Activated CD8-positive, alpha-beta memory T cell treated with anti-CD3 and anti-CD28 coated beads for 4 hours (primary cell): ENCODE data around the gene BMAL1.
A peak's percentile ranks its signal among the peaks of the same experiment; 100 is the strongest.

ENCODE experiments used
- DNase-seq, 2 donors: peaks; one replicate each; pipeline ENCODE4 v3.0.0-alpha.2; 2020; ENCODE audit warnings: low read depth in 2 of 2

The BMAL1 gene

DNA sequence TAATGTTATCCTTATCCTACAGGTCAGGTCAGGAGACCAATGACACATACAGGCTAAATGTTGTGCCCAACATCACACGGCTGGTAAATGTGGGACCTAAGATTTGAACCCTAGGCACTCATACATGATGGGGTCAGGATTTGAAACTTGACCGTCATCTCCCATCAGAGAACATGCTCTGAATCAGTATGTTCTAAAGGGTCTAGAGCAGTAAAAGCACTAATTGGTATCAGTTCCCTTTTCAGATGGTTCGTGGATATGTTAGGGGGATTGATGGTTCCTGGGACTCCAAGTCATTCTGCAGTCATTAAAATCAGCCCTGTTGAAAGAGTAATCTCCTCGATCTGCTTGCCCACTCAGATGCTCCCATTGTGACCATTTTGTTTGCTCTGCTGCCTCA lies 65.5 kb downstream of the BMAL1 start:
- no peak for DNase-seq

DNA sequence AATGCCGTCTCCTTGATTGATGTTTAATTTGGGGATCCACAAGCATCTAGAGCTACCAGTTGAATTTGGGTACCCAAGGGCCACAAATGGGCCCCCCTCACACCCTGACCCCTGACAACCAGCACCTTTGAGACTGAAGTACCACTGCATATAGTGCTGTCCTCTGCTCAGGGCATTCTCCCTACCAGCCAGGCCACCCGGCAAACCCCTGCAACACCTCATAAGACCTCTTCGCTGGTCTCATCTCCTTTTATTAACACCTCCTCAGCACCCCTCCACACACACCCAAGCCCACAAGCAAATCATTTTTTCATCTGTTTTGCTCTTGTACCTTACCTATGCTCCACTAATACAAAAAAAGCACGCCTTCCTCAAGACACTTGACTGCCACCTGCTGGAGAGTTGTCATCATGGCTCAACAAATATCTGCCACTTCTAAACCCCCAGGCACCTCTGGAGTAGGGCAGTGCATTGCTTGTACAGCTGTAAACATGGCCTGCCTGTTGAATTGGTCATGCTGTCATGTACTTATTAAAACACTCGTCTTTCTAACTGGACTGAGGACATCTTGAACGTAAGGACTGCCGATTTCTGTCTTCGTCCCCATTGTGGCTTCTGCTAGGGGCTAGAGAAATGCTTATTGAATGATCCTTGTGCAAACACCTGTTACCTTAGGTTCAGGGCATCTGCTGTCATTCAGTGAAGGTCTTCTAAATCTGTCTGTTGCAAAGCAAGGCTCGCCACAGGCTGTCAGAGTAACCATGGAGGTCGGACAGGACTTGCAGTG lies 66.5 kb downstream of the BMAL1 start:
- peak; percentile 35 to 41 for DNase-seq

DNA sequence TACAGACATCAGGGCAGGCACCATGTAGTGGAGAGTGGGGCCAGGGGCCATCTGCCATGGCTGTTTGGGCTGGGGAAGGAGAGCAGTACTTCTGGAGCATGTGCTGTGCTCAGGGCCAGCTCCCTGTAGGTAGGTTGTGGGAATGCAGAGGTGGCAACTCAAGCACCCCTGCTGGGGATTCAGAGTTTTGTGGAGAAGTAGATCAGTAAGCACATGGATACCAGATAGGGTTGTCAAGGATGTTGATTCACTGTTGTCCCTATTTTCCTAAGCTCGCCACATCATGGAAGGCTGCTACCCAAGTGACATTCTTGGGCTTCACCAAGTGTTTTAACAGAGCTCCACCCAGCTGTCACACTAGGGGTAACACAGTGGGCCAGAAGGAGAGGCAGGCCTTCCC lies 67.2 kb downstream of the BMAL1 start:
- DNase-seq = no peak

DNA sequence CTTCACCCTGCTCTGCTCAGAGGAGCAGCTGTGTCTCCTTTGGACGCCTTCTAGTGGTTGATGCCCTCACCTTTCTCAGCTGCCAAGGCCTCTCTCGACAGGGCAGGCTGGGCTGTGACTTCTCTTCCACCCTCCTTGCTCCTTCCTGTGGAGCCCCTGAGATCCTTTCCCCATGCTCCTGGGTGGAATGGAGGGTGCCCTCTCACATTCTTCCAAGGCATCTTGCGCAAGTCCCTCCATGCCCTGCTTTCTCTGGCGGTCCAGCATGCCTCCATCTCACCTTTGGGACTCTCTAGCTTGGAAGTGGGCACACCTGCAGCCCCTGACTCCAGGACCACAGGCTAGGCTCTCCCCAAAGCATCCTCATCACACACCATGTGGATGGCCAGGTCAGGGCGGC lies 68.9 kb downstream of the BMAL1 start:
- no peak for DNase-seq

DNA sequence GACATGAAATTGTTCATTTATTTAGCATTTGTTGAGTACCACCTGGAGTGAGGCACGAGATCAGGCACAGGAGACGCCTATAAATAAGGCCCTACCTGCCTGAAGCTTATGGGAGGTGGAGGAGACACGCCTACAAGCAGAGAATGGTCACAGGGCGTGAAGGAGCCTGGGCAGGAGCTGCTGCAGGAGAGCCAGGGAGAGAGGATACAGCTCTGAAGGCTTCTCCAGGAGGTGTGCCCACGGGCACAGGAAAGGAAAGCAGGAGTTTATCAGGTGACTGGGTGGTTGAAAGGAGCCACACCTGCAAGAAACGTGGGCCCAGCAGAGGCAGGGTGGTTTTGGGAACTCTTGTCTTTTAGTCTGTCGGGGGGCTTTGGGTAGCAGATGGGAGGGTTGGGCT lies 70.3 kb downstream of the BMAL1 start:
- no peak for DNase-seq

DNA sequence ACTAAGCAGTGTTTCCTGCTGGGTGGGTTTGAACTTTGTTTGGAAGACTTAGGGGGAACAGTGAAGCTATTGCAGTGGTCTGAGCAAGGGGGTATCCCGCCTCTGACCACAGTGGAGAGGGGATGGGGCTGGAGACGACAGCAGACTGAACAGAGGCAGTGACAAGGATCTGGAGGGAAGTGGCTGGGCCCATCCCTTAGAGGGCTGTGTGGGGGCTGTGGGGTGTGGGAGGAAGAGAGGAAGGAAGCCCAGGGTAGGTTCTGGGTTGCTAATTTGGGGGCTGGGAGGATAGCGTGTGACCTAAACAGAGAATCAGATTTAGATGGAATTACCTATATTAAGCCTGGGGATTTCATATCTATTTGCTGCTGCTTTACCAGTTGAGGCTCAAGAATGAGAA lies 70.7 kb downstream of the BMAL1 start:
- no peak for DNase-seq

DNA sequence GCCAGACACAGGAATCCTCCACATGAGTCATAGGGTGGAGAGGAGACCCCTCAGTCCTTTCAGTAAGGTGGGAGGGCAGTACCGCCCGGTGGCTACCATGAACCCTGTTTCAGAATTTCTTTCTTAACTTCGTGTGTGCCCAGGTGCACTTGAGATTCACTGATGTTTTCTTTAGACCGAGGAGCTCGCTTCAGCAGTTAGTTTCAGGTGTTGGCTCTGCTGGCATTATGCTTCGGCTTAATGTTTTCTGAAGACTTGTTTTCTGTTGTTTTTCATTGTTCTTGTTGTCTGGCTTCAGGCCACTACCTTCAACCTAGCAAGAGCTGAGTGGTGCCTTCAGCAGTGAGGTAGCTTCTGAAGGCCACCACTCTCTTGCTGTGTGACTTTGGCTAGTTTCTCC lies 71.5 kb downstream of the BMAL1 start:
- no peak for DNase-seq

DNA sequence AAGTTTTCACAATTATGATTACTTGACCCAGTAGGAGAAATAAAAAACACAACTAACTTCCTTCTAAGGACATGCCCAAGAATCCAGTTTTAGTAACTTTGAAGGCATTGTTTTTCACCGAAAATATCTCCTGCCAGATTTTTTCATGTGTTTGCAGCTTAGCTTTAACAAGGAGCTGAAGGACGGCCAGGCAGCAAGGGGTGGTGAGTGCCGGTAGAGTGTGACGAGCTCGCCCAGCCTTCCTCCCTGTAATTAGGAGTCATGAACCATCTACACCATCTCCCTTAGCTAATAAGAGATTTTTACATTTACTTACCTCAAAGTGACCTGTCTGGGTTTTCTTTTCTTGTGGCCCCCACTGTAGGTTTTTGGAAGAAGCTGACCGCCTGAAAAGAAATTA lies 72.0 kb downstream of the BMAL1 start:
- DNase-seq = no peak

DNA sequence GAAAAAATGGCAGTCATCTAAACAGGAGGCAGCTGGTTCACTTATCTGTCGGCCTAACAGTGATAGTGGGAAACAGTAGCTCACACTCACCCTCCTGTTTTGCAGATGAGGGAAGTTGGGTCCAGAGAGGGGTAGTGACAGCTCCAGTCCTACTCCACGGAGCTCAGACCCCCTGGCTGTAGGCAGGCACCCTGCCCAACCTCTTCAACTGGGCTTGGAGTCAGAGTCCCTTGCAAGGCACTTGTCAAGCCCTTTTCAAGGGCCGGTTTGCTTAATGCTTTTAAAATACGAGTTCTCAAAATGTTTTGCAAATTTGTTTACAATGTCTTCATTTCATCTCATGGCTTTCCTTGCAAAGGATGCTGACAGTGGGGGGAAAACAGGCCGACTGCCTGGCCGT lies 75.1 kb downstream of the BMAL1 start:
- no peak for DNase-seq

DNA sequence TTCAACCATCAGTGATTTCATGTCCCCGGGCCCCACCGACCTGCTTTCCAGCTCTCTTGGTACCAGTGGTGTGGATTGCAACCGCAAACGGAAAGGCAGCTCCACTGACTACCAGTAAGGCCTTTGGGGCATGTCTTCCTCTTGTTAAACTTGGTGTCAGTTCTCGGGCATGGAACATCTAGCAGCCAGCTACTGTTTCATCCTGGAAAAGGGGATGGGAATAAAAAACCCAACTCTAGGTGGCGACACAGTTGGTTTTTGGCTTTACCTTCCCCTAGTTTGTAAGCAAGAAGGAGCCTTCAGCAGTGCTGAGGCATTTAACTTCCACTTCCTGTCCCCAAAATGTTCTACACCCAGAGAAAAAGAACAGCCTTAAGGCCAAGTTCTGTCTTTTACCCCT lies 76.7 kb downstream of the BMAL1 start:
- no peak for DNase-seq

DNA sequence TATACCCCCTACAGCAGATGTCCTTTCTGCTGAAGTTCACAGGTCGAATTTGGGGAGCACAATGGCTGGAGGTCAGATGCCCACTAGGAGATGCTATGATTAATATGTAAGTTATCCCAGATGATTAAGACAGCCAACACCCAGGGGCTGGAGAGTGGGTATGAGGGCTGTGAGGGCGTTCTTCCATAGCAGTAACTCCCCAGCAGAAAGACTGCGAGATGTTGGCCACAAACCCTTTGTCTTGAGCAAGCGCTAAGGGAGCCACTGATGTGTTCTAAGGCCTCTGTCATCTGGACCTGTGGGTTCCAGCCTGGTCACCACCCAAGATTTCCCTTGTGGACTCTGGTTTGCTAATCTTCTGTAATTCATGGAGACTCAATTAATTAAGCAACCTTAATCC lies 77.6 kb downstream of the BMAL1 start:
- no peak for DNase-seq

DNA sequence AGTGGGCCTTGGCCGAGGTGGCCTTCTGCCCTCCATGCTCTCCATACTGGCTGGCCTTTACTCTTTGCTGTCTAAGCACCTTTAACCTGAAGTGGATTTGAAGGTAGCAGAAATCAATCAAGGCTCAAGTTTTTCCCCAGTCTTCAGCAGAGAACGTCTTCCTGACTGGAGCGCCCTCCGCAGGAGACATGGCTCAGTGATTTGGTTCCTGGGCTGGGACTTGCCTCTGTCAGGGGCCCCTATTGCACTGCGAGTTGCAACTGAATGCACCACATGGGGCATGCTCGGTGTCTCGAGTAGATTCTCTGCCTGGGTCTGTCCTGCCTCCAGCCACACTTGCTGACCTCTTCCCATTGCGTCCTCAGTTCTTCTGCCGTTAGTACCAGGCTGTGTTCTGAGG lies 79.6 kb downstream of the BMAL1 start:
- DNase-seq = no peak

DNA sequence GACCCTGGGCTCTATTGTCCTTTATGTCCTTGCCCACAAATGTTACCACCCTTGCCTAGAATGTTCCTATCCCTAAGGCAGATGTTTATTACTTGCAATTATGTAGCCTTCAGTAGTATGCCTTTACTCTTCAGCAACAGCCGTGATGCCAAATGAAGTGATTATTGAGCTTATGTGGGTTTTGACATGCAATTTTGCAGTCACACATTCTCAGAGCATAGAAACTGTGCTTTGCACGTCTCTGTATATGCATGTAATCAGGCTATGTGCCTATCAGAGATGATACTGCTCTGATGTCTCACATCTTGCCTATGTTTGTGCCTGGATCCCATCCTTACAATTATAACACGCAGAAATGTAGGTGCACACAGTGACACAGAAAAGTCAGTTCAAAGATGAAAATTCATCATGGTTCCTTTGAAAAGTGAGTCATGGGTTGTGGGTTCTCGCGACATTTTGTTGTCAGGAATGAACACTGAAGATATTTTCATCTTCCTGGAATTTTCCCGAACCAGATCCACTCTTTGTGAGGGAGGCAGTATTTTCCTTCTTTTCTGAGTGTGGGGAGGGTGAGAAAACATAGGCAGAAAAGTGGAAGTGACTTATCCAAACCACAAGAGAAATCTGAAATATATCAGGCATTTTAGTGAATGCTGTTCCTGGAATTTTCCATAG lies 81.1 kb downstream of the BMAL1 start:
- DNase-seq = no peak

DNA sequence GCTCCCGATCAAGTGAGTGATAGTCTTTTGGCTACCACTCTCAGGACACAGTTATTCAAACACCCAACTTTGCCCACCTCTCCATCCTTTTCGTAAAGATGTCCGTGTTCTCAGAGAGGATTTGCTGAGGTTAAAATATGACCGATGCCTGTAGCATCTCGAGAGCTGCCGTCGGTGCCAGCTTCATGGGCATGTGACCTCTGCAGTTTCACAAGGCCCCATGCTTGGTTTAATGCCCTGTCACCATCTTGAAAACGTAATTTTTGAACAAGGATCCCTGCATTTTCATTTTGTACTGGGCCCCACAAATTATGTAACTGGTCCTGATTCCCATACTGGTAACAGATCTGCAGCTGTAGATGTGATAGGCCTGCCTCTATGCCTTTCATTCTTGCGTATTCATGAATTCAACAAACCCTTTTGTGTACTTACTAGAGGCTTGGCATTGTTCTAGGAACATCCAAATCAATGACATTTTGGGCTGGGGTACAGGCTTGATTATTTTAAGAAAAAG lies 85.1 kb downstream of the BMAL1 start:
- DNase-seq = no peak

DNA sequence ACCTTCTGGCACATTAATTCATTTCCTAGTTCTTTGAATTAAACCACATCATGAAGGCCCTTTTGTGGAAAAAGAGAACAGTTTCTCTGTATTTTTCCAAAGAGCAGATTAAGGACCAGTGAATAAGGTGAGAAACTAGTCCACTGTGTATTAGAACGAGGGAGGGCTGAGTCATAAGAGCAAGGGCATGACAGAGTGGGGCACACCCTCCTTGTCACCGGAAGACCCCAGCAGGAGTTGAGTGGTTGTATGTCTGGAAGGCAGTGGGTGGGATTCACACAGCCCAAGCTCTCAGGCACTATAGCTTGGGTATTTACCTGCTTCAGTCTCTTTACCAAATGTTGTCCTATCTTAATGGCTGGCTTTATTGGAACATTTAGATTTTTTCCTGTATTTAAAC lies 86.8 kb downstream of the BMAL1 start:
- no peak for DNase-seq

DNA sequence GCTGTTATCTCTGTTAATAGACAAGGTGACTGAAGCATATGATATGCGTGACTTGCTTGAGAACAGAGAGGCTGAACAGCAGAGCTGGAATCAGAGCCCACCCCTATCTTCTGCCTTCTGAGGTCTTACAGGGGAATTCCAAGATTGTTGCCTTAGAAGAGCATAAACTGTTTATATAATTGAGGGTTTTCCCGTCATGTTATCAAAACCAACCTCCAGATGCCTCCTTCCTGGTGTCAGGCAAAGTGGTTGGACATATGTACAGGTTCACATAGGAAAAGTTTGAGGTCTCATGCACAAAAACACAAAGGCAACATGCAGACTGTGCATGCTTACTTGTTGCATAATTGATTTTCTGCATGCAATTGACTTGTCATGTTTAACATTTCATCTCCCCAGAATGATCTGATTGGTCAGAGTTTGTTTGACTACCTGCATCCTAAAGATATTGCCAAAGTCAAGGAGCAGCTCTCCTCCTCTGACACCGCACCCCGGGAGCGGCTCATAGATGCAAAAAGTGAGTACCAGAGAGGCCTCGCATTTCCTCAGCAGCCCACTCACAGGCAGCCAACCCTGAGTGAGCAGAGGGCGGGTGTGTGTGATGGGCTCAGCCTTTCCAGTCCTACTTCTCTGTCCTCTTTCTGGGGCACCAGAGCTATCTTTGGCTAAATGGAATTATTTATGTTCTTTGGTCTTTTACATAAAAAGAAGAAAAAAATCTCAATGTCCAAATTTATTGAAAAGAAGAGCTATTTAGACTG lies 88.9 kb downstream of the BMAL1 start:
- no peak for DNase-seq

DNA sequence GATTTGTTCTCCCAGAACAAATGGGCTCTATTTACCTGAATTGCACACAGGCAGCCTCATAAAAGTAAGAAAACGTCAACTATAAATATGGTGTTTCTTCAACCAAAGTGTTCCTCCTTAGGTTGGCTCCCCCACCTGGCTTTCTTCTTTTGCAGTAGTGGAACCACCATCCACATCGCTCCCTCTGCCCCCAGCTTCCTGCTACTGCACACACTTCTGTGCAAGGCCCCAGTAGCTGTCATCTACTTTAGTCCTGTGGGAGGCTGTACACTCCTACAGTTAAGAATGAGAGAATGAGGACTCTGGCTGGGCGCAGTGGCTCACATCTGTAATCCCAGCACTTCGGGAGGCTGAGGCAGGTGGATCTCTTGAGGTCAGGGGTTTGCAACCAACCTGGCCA lies 89.5 kb downstream of the BMAL1 start:
- no peak for DNase-seq

DNA sequence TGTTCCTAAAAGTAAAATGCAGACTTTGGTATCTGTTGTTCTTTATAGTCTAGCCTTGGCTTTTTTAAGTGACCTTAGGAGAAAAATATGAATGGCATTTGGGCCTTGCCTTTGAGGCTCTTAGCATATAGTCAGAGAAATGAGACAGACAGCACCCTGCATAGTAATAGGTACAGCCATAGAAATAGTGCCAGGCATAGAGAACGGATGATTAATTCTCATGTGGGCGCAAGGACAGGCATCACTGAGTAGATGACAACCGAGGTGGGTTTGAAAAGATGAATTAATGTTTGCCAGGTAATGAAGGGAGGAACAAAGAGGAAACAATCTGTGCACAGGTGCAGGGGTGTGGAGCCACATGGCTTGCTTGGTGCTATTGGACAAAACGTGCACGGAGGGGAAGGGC lies 90.5 kb downstream of the BMAL1 start:
- no peak for DNase-seq

DNA sequence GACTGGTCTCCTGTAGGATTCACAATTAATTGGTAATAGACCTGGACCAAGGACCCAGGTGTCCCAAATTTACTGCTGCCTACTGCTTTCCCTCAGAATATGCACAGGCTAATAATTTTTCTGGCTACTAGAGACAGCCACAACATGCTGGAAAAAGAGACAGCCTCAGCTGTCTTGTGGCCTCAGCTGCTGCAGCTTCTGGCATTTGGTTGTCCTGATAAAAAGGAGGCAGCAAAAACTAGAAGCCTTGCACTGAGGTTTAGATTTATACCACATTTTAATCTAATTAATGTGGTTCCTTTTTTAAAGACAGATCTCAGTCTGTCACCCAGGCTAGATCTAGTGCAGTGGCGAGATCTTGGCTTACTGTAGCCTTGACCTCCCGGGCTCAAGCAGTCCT lies 95.6 kb downstream of the BMAL1 start:
- DNase-seq = no peak

DNA sequence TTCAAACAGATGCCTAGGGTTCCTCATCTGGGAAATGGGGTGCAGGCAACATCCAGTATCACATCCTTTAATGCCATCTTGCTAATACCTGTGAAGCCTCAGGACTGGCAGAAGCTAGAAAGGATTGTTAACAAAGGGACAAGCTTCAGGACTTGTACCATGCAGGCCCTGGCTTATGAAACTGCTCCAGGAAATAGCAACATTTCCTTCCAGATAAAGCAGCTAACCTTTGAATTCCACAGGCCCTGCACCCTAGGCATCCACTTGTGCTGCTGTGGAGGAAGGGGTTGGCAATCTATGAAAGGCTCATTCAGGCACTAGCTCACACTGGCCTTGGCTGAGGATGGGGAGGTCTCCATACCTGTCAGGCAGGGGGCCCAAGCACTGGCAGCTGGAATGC lies 98.2 kb downstream of the BMAL1 start:
- DNase-seq = no peak

DNA sequence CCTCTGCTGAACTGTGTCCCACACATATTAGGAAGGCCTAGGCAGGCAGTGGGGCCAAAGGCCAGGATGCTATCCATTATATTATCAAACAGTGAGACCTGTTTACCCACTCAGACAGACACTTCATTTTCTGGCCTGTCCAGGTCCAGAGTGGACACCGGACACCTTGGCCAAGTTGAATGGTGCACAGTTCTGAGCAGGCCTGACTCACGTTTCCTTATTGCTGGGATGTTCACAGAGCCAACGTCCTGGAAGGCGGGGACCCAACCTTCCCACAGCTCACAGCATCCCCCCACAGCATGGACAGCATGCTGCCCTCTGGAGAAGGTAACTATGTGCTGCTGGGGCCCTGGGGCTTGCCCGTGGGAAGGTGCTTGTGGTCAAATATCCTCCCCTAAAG lies 98.8 kb downstream of the BMAL1 start:
- no peak for DNase-seq

DNA sequence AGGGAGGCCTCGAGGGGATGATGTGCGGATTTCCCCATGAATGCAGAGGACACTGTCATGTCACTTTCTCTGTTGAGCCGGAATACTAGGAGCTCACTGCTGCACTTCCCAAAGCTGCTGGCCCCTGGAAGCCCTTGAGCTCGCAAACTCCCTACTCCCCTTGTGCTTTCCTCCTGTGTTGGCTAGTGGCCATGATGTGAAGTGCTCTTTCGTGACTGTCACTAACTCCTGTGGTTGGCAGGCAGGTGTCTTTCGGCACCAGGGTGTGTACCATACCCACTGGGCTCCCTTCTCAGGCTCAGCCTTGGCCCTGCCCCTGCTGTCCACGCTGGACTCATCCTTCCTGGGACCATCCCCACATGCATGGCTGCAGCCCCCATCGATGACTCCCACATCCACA lies 99.2 kb downstream of the BMAL1 start:
- DNase-seq = no peak

DNA sequence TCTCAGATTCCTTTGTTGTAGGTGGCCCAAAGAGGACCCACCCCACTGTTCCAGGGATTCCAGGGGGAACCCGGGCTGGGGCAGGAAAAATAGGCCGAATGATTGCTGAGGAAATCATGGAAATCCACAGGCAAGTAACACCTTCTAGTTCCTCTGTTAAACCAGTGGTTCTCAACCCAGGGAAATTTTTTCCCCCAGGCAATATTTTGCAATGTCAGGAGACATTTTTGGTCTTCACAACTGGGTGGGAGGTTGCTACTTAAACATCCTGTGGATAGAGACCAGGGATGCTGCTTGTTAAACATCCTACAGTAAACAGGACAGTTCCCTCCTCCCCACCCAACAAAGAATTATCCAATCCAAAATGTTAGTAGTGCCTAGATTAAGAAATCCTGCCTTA lies 100.7 kb downstream of the BMAL1 start:
- no peak for DNase-seq
